Erythroblast (primary cell): ENCODE measurements around the gene NPR1.

Experiments
- GATA1 ChIP-seq: IDR thresholded peaks from 2 replicates; pipeline ENCODE4 v1.6.1; 2011; ENCODE audit warnings: low read depth, mild to moderate bottlenecking, control low read depth, low read length, moderate library complexity
- POLR2A ChIP-seq: IDR thresholded peaks from 2 replicates; pipeline ENCODE4 v1.6.1; 2011; ENCODE audit warnings: mild to moderate bottlenecking, low read length

- TF ChIP-seq POLR2A, result no peak
- no peak for TF ChIP-seq GATA1
Measured at GRCh38 chr1:153659175-153659534, 19.3 kb upstream of the NPR1 start.
